Natural killer cell treated with Interleukin-12 subunit alpha and Interleukin-12 subunit beta and Interleukin-15 and Interleukin-18, amount 100 ng/mL, for 72 hours (primary cell): Measurements from ENCODE around the gene ZBTB40. TPM values are rescaled to one million over a fixed set of nuclear protein-coding genes. Genes with fewer than 3 reads are reported as not detected.
A peak's percentile ranks its signal among the peaks of the same experiment; 100 is the strongest.

Source experiments
- ATAC-seq, 2 donors: fragments of 150-1000 bp; cut with Tn5 transposase in 1 of 2; sonication (Bioruptor Pico), chemical (Tn5 transposase) in 1 of 2; 2 replicates each; pipeline ENCODE4 v1.10.0; 2021
- DNase-seq: peaks from one replicate; pipeline ENCODE4 v3.0.0; 2022; ENCODE audit warnings: low spot score
- H3K27ac Mint-ChIP-seq, 2 donors: 1 replicate in 1 of 2; 2 replicates in 1 of 2; pipeline ENCODE4 v1.8.0; 2022; ENCODE audit warnings: mixed read lengths in 2 of 2, mild to moderate bottlenecking in 1 of 2, moderate library complexity in 1 of 2
- H3K27me3 Mint-ChIP-seq, 2 donors: 1 replicate in 1 of 2; 2 replicates in 1 of 2; pipeline ENCODE4 v1.8.0; 2022; ENCODE audit warnings: mixed read lengths in 2 of 2
- H3K36me3 Mint-ChIP-seq: one replicate; pipeline ENCODE4 v1.8.0; 2022; ENCODE audit warnings: mixed read lengths
- H3K4me1 Mint-ChIP-seq, 2 donors: 1 replicate in 1 of 2; 2 replicates in 1 of 2; pipeline ENCODE4 v1.8.0; 2022; ENCODE audit warnings: low read depth in 2 of 2, mixed read lengths in 2 of 2, mild to moderate bottlenecking in 1 of 2
- H3K4me3 Mint-ChIP-seq: one replicate; pipeline ENCODE4 v1.8.0; 2022; ENCODE audit warnings: mixed read lengths
- H3K9me3 Mint-ChIP-seq: 2 replicates; pipeline ENCODE4 v1.8.0; 2022; ENCODE audit warnings: mixed read lengths
- total RNA-seq, 2 donors: library from RNA; stranded (reverse); gene quantifications; one replicate each; pipeline ENCODE4 v1.2.3, GENCODE V29; 2022

ZBTB40 gene
- total RNA-seq, 2 donors from 2014 or later: 26.3 to 33.9 TPM

DNA sequence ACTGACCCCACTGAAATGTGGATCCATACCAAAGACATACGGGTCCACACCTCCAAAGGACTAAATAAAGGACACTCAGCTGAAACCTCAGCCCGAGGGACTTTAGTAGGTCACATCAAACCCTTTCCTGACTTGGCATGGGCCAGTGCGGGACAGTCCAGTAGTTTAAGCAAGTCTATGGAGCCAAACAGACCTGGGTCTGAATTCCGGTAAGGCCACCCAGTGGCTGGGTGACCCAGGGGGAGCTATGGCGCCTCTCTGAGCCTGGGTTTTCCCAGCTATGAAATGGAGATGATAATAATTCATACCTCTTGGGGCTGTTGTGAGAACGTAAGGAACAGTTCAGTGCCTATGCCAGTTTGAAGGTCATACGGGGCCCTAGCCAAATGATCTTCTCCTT, 36.2 kb upstream of the ZBTB40 start:
- no peak for ATAC-seq
- DNase-seq: no peak
- Mint-ChIP-seq H3K27ac (no peak overlapping the region), H3K27me3 (peaks cover 30 to 39% of the 10 kb centered on the region in 2 donors), H3K9me3 (no peaks in the 10 kb centered on the region), H3K36me3 (no peaks in the 10 kb centered on the region), H3K4me3 (no peak overlapping the region), H3K4me1 (no peaks in the 10 kb centered on the region)

DNA sequence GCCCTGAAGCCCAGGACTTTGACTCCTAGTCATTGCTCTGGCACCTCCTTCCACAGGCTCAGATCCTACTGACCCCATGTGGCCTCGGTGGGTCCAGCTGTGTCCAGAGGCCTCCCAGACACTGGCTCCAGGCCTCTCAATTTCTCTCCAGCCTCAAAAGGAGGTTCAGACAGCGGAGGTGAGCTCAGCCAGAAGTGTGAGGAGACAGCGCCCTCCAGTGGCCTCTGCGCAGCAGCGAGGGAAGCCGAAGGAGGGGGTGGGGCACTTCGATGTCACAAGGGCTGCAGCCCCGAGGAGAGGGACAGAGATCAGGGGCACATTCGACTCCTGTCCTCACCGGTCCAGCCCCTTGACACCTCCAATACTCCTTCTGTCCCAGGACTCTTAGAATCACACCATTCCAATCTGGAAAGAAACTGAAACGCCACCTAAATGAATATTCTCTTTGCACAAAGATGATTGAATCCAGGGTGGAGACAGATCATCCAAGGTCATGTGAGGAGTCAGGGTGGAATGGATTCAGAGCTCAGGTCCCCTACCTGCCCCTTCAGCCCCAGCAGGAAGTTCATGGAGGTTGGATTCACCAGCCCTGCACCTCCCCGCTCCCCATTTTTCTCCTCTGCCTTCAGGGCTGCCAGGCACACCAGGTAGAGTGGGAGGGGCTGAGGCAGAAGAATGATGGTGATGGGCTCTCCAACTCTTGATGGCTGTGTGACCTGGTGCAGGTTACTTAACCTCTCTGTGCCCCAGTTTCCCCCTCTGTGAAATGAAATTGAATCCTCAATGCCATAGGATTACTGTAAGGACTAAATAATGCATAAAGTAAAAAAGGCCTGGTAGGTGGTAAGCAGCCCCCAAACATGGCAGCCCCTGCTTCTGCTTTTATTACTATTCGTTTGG, 34.8 kb upstream of the ZBTB40 start:
- H3K27me3 Mint-ChIP-seq: peaks cover 24 to 29% of the 10 kb centered on the region in 2 donors
- H3K9me3 Mint-ChIP-seq: no peaks in the 10 kb centered on the region
- DNase-seq: peak; percentile 74
- no peak overlapping the region for H3K27ac Mint-ChIP-seq
- peak; percentile 70 to 75 for ATAC-seq
- H3K4me3 Mint-ChIP-seq: no peak overlapping the region
- no peaks in the 10 kb centered on the region for H3K4me1 Mint-ChIP-seq
- no peaks in the 10 kb centered on the region for H3K36me3 Mint-ChIP-seq

GRCh38 chr1:22417466-22417865, 34.2 kb upstream of the ZBTB40 start:
- Mint-ChIP-seq H3K9me3 (no peaks in the 10 kb centered on the region), H3K36me3 (no peaks in the 10 kb centered on the region), H3K27me3 (peaks cover 27 to 28% of the 10 kb centered on the region in 2 donors), H3K4me3 (no peak overlapping the region), H3K27ac (no peak overlapping the region), H3K4me1 (no peaks in the 10 kb centered on the region)
- DNase-seq: no peak
- ATAC-seq: no peak

- Mint-ChIP-seq H3K36me3 (no peaks in the 10 kb centered on the region), H3K27me3 (peaks cover 21 to 23% of the 10 kb centered on the region in 2 donors), H3K27ac (no peak overlapping the region), H3K4me1 (no peaks in the 10 kb centered on the region), H3K9me3 (no peaks in the 10 kb centered on the region), H3K4me3 (no peak overlapping the region)
- DNase-seq (no peak), ATAC-seq (no peak)
Observed at GRCh38 chr1:22418312-22418711, 33.3 kb upstream of the ZBTB40 start.

- no peak for ATAC-seq
- H3K36me3 Mint-ChIP-seq: no peaks in the 10 kb centered on the region
- no peaks in the 10 kb centered on the region for H3K4me1 Mint-ChIP-seq
- no peak overlapping the region for H3K27ac Mint-ChIP-seq
- H3K4me3 Mint-ChIP-seq: no peak overlapping the region
- H3K27me3 Mint-ChIP-seq: peaks cover 21 to 23% of the 10 kb centered on the region in 2 donors
- DNase-seq: no peak
- H3K9me3 Mint-ChIP-seq: no peaks in the 10 kb centered on the region
Observed at GRCh38 chr1:22418933-22419382, 32.7 kb upstream of the ZBTB40 start.

DNA sequence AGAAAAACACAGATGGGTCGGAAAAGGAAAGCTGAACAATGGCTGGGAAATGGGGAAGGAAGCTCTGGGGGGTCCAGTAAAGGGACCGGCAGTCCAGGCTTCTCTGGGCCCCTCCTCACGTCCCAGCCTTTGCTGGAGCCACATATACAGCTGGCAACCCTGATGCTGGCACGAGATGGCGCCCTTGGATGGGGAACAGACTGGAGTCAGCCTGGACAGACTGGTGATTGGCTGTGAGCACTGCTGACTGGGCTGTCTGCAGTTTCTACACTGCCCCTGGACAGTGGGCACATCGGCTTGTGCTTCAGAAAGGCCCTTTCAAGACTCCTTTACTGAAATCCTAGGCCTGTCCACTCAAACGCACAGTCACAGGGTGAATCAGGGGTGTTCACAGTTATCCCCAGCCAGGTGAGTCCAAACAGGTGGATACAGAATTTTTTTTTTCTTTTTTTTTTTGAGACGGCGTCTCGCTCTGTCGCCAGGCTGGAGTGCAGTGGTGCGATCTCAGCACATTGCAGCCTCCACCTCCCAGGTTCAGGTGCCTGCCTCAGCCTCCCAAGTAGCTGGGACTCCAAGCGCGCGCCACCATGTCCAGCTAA, 31.1 kb upstream of the ZBTB40 start:
- Mint-ChIP-seq H3K36me3 (no peaks in the 10 kb centered on the region), H3K27me3 (peaks cover 21 to 23% of the 10 kb centered on the region in 2 donors), H3K9me3 (no peaks in the 10 kb centered on the region), H3K4me1 (no peaks in the 10 kb centered on the region), H3K27ac (no peak overlapping the region), H3K4me3 (no peak overlapping the region)
- DNase-seq (no peak), ATAC-seq (peak; percentile 63 to 78)

- peaks cover 4 to 6% of the 10 kb centered on the region in 2 donors for H3K4me1 Mint-ChIP-seq
- ATAC-seq: no peak
Observed at GRCh38 chr1:22426781-22427180, 24.9 kb upstream of the ZBTB40 start.

GRCh38 chr1:22428672-22429071, 23.0 kb upstream of the ZBTB40 start:
- H3K4me3 Mint-ChIP-seq: peak overlapping the region; percentile 80
- peaks cover 0 to 7% of the 10 kb centered on the region in 2 donors for H3K27me3 Mint-ChIP-seq
- no peaks in the 10 kb centered on the region for H3K36me3 Mint-ChIP-seq
- peak; percentile 74 to 84 for ATAC-seq
- peaks cover 3% of the 10 kb centered on the region for H3K9me3 Mint-ChIP-seq
- peak overlapping the region in 1 of 2 donors; percentile 27 for H3K27ac Mint-ChIP-seq
- H3K4me1 Mint-ChIP-seq: peaks cover 4 to 6% of the 10 kb centered on the region in 2 donors
- no peak for DNase-seq

More at GRCh38 chr1:22426781-22427180, 24.9 kb upstream of the ZBTB40 start:
- peaks cover 0 to 6% of the 10 kb centered on the region in 2 donors for H3K27me3 Mint-ChIP-seq
- H3K36me3 Mint-ChIP-seq: no peaks in the 10 kb centered on the region
- no peak for DNase-seq
- H3K4me3 Mint-ChIP-seq: no peak overlapping the region
- H3K27ac Mint-ChIP-seq: no peak overlapping the region
- H3K9me3 Mint-ChIP-seq: peaks cover 3% of the 10 kb centered on the region

DNA sequence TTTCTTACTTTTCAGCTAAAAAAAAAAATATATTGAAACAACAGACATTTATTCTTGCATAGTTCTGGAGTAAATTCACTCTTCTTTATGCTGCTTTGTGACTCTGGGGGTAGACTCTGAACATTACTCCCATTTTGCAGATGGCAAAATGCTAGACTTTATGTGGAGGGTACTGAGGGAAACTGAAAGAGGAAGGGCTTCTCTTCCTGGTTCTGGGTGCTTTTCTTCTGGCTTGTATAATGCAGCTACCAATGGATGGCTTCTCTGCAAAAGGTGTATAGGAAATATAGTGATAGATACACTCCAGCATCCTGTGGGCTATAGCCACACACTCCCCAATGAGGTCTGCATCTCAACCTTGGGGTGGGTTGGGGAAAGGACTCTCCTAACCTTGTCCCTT, 19.7 kb upstream of the ZBTB40 start:
- ATAC-seq (peak in 1 of 2 donors; percentile 33), DNase-seq (no peak)
- no peak overlapping the region for H3K4me3 Mint-ChIP-seq
- peaks cover 8 to 11% of the 10 kb centered on the region in 2 donors for H3K27me3 Mint-ChIP-seq
- peaks cover 3% of the 10 kb centered on the region for H3K9me3 Mint-ChIP-seq
- H3K27ac Mint-ChIP-seq: no peak overlapping the region
- peaks cover 4 to 6% of the 10 kb centered on the region in 2 donors for H3K4me1 Mint-ChIP-seq
- no peaks in the 10 kb centered on the region for H3K36me3 Mint-ChIP-seq

GRCh38 chr1:22434717-22435116, 16.9 kb upstream of the ZBTB40 start:
- H3K27me3 Mint-ChIP-seq: peaks cover 9 to 20% of the 10 kb centered on the region in 2 donors

DNA sequence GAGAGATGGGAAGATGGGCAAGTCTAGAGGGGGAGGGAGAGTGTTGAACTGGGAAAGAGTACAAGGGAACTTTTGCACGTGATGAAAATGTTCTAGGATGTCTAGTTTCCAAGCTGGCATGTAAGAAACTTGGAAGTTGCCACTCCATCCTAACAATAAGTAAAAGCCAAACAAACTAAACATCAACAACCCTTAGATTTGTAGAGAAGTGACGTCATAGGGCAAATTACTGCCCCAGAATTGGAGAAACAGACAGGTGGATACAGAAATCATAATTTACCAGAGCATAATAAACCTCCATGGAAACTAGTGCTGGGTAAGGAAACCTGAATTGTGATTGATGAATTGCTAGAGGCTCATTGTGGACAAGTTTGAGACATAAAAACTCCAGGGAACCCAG, 14.7 kb upstream of the ZBTB40 start:
- Mint-ChIP-seq H3K9me3 (peaks cover 12% of the 10 kb centered on the region), H3K27me3 (peaks cover 12 to 37% of the 10 kb centered on the region in 2 donors), H3K36me3 (peaks cover 26% of the 10 kb centered on the region)

More at GRCh38 chr1:22434717-22435116, 16.9 kb upstream of the ZBTB40 start:
- Mint-ChIP-seq H3K4me1 (no peaks in the 10 kb centered on the region), H3K9me3 (peaks cover 3% of the 10 kb centered on the region), H3K27ac (no peak overlapping the region), H3K36me3 (peaks cover 5% of the 10 kb centered on the region), H3K4me3 (no peak overlapping the region)
- ATAC-seq (no peak), DNase-seq (no peak)

DNA sequence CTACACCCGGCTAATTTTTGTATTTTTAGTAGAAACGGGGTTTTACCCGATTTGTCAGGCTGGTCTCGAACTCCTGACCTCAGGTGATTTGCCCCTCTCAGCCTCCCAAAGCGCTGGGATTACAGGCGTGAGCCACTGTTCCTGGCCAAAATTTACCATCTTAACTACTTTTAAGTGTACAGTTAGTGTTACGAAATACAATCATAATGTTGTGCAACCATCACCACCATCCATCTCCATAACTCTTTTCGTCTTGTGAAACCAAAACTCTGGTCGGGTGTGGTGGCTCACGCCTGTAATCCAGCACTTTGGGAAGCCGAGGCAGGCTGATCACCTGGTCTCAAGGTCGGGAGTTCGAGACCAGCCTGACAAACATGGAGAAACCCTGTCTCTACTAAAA, 14.1 kb upstream of the ZBTB40 start:
- no peak for DNase-seq
- Mint-ChIP-seq H3K27ac (no peak overlapping the region), H3K27me3 (peaks cover 15 to 42% of the 10 kb centered on the region in 2 donors), H3K4me3 (no peak overlapping the region), H3K36me3 (peaks cover 30% of the 10 kb centered on the region), H3K4me1 (no peaks in the 10 kb centered on the region), H3K9me3 (peaks cover 15% of the 10 kb centered on the region)
- no peak for ATAC-seq

More for the DNA sequence above, 14.7 kb upstream of the ZBTB40 start:
- no peaks in the 10 kb centered on the region for H3K4me1 Mint-ChIP-seq
- no peak overlapping the region for H3K4me3 Mint-ChIP-seq
- DNase-seq (no peak), ATAC-seq (no peak)
- no peak overlapping the region for H3K27ac Mint-ChIP-seq

DNA sequence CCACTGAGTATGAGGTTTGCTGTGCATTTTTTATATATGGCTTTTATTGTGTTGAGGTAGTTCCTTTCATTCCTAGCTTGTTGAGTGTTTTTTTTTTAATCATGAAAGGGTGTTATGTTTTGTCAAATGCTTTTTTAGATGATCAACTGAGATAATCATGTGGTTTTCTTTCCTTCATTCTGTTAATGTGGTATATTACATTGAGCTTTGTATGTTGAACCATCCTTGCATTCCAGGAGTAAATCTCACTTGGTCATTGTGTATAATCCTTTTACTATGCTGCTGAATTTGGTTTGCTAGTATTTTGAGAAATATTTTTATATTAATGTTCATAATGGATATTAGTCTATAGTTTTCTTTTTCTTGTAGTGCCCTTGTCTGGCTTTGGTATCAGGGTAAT, 11.1 kb upstream of the ZBTB40 start:
- Mint-ChIP-seq H3K27ac (no peak overlapping the region), H3K27me3 (peaks cover 20 to 35% of the 10 kb centered on the region in 2 donors), H3K4me1 (no peaks in the 10 kb centered on the region), H3K4me3 (no peak overlapping the region), H3K36me3 (peaks cover 30% of the 10 kb centered on the region), H3K9me3 (peaks cover 15% of the 10 kb centered on the region)
- ATAC-seq (no peak), DNase-seq (no peak)
